ENCODE data around the gene VPS37D. TPM values are rescaled to one million over a fixed set of nuclear protein-coding genes. Genes with fewer than 3 reads are reported as not detected.

The VPS37D gene
- total RNA-seq, 4 donors from 2014 or later: 3.9 to 5.6 (median 4.7) TPM

GRCh38 chr7:73698410-73698809, 30.8 kb downstream of the VPS37D start:
- WGBS, 2 donors: 87 to 95% methylated on average over 6 to 7 of the region's 7 CpGs
- Histone ChIP-seq H3K27me3 (no peaks in the 10 kb centered on the region), H3K9me3 (no peaks in the 10 kb centered on the region), H3K4me3 (replicated peaks in 1 of 3) (no peak overlapping the region), H3K27ac (no peak overlapping the region), H3K36me3 (peaks cover 26 to 39% of the 10 kb centered on the region in 2 donors), H3K4me1 (no peaks in the 10 kb centered on the region)
- DNase-seq: no peak
- intact Hi-C loops (cut with DNase I): no loop called here
- TF ChIP-seq CTCF (IDR thresholded peaks at IDR 0.05): no peak
- TF ChIP-seq POLR2A (IDR thresholded peaks at IDR 0.05): no peak

GRCh38 chr7:73699370-73700068, 31.9 kb downstream of the VPS37D start:
- no peaks in the 10 kb centered on the region for H3K4me1 ChIP-seq
- TF ChIP-seq POLR2A (IDR thresholded peaks at IDR 0.05): no peak
- no peak for TF ChIP-seq CTCF (IDR thresholded peaks at IDR 0.05)
- intact Hi-C loops (cut with DNase I): no loop called here
- no peak overlapping the region for H3K4me3 ChIP-seq (replicated peaks in 1 of 3)
- 87 to 89% methylated on average over 13 to 14 of the region's 15 CpGs for WGBS, 2 donors
- peaks cover 15 to 28% of the 10 kb centered on the region in 2 donors for H3K36me3 ChIP-seq
- no peak for DNase-seq
- H3K27me3 ChIP-seq: no peaks in the 10 kb centered on the region
- no peaks in the 10 kb centered on the region for H3K9me3 ChIP-seq
- no peak overlapping the region for H3K27ac ChIP-seq

- Histone ChIP-seq H3K27me3 (no peaks in the 10 kb centered on the region), H3K4me1 (no peaks in the 10 kb centered on the region), H3K27ac (no peak overlapping the region), H3K36me3 (peaks cover 11 to 25% of the 10 kb centered on the region in 2 donors), H3K4me3 (replicated peaks in 1 of 3) (no peak overlapping the region), H3K9me3 (no peaks in the 10 kb centered on the region)
- intact Hi-C loops (cut with DNase I): no loop called here
- TF ChIP-seq POLR2A (IDR thresholded peaks at IDR 0.05) (no peak), CTCF (IDR thresholded peaks at IDR 0.05) (no peak)
- no peak for DNase-seq
- 76 to 88% methylated on average over 12 to 14 of the region's 14 CpGs for WGBS, 2 donors
Measured at GRCh38 chr7:73700069-73700423, 32.4 kb downstream of the VPS37D start.

GRCh38 chr7:73700581-73701134, 33.0 kb downstream of the VPS37D start:
- 83 to 93% methylated on average over 6 to 13 of the region's 15 CpGs for WGBS, 2 donors
- TF ChIP-seq CTCF (IDR thresholded peaks at IDR 0.05) (no peak), POLR2A (IDR thresholded peaks at IDR 0.05) (no peak)
- Histone ChIP-seq H3K4me1 (no peaks in the 10 kb centered on the region), H3K27me3 (no peaks in the 10 kb centered on the region), H3K9me3 (no peaks in the 10 kb centered on the region), H3K36me3 (peaks cover 11 to 25% of the 10 kb centered on the region in 2 donors), H3K4me3 (replicated peaks in 1 of 3) (no peak overlapping the region), H3K27ac (no peak overlapping the region)
- intact Hi-C loops (cut with DNase I): no loop called here
- DNase-seq: no peak

- Histone ChIP-seq H3K27ac (no peak overlapping the region), H3K4me1 (no peaks in the 10 kb centered on the region), H3K9me3 (no peaks in the 10 kb centered on the region), H3K36me3 (peaks cover 11 to 21% of the 10 kb centered on the region in 2 donors), H3K27me3 (no peaks in the 10 kb centered on the region), H3K4me3 (replicated peaks in 1 of 3) (no peak overlapping the region)
- 80 to 87% methylated on average over 13 of the region's 13 CpGs for WGBS, 2 donors
- intact Hi-C loops (cut with DNase I): no loop called here
- DNase-seq: peak; percentile 29 to 40
- TF ChIP-seq CTCF (IDR thresholded peaks at IDR 0.05) (peak in 5 of 6 experiments; percentile 28 to 56 (median 47)), POLR2A (IDR thresholded peaks at IDR 0.05) (no peak)
Measured at GRCh38 chr7:73701357-73701995, 33.8 kb downstream of the VPS37D start.
